Sigmoid colon (tissue), 4 donors: ENCODE data around the gene PRKG1.

Source experiments
- CTCF ChIP-seq, 4 experiments: fragments of 450-650 bp in 3 of 4; fragments of 200-600 bp in 1 of 4; IDR thresholded peaks; one replicate each; pipeline ENCODE4 v1.5.1; 2016 to 2019; ENCODE audit warnings: antibody characterized with exemption in 4 of 4, mild to moderate bottlenecking in 3 of 4, moderate library complexity in 2 of 4
- POLR2A ChIP-seq, 2 donors: fragments of 450-650 bp; IDR thresholded peaks; one replicate each; pipeline ENCODE4 v1.6.1; 2016; ENCODE audit warnings: antibody characterized with exemption in 2 of 2, mild to moderate bottlenecking in 2 of 2, moderate library complexity in 2 of 2
- POLR2AphosphoS5 ChIP-seq, 4 donors: sonication (generic); formaldehyde crosslinking; IDR thresholded peaks; one replicate each; pipeline ENCODE4 v1.6.1; 2017; ENCODE audit warnings: antibody characterized with exemption in 4 of 4

- TF ChIP-seq CTCF (IDR thresholded peaks at IDR 0.05) (no peak), POLR2A (IDR thresholded peaks at IDR 0.05) (no peak), POLR2AphosphoS5 (IDR thresholded peaks at IDR 0.05) (no peak)
These were observed 405.4 kb downstream of the PRKG1 start for GRCh38 chr10:51479711-51480110.
